Panc1 (cell line): ENCODE data around the gene SLIT3. TPM values are rescaled to one million over a fixed set of nuclear protein-coding genes. Genes with fewer than 3 reads are reported as not detected.

Experiments used
- ATAC-seq: fragments of 200-7000 bp; cut with Tn5 transposase; 2 replicates; pipeline ENCODE4 v1.9.1; 2020; ENCODE audit warnings: mild to moderate bottlenecking, moderate library complexity
- BruUV-seq: library from RNA; stranded (reverse); fragments of 400-500 nt; replicated peaks from 2 replicates; lab custom pipeline; 2021; lab: Mats Ljungman, UMichigan
- CTCF ChIA-PET: fragments of 300-600 bp; sonication (Branson Sonifier 250); formaldehyde crosslinking; loops from one replicate; lab custom pipeline; 2022; ENCODE audit warnings: antibody characterized with exemption; lab: Charles Lee
- POLR2A ChIA-PET: fragments of 300-600 bp; sonication (Branson Sonifier 250); formaldehyde crosslinking; loops from one replicate; lab custom pipeline; 2022; ENCODE audit warnings: antibody characterized with exemption; lab: Charles Lee
- DNase-seq: peaks from one replicate; pipeline ENCODE4 v3.0.0-alpha.2; 2010; ENCODE audit warnings: low read depth, low spot score
- H3K27ac ChIP-seq: 2 replicates; pipeline ENCODE4 v1.5.1; 2011; ENCODE audit warnings: mild to moderate bottlenecking, low read length, inconsistent platforms
- H3K27me3 ChIP-seq: fragments of 200-500 bp; sonication (Bioruptor generic); 2 replicates; pipeline ENCODE4 v1.6.0; 2014; ENCODE audit warnings: low read length, inconsistent platforms; ENCODE audit not compliant: control insufficient read depth, insufficient read depth
- H3K36me3 ChIP-seq: fragments of 200-500 bp; sonication (Bioruptor generic); 2 replicates; pipeline ENCODE4 v1.5.1; 2014; ENCODE audit warnings: inconsistent platforms, mild to moderate bottlenecking, low read length, moderate library complexity; ENCODE audit not compliant: control insufficient read depth, insufficient read depth
- H3K4me1 ChIP-seq: 2 replicates; pipeline ENCODE4 v1.5.1; 2011; ENCODE audit warnings: inconsistent platforms, mild to moderate bottlenecking, low read length, moderate library complexity; ENCODE audit not compliant: control insufficient read depth, insufficient read depth
- H3K4me3 ChIP-seq, 2 experiments: 2 replicates each; pipeline ENCODE4 v1.5.1; 2011 to 2012; ENCODE audit warnings: low read depth in 2 of 2, low read length in 2 of 2, mild to moderate bottlenecking in 2 of 2, inconsistent platforms in 1 of 2, moderate library complexity in 1 of 2
- H3K9me3 ChIP-seq: fragments of 200-500 bp; sonication (Bioruptor generic); 2 replicates; pipeline ENCODE4 v1.5.1; 2014; ENCODE audit warnings: low read depth, mild to moderate bottlenecking, inconsistent platforms, low read length, moderate library complexity; ENCODE audit not compliant: control insufficient read depth, insufficient read depth
- POLR2AphosphoS5 ChIP-seq: IDR thresholded peaks from 2 replicates; pipeline ENCODE4 v1.6.1; 2012; ENCODE audit warnings: mild to moderate bottlenecking, low read depth, low read length, moderate library complexity
- SIN3A ChIP-seq: IDR thresholded peaks from 2 replicates; pipeline ENCODE4 v1.6.1; 2012; ENCODE audit warnings: low read depth, mild to moderate bottlenecking, low read length, moderate library complexity, borderline replicate concordance; ENCODE audit not compliant: insufficient read depth
- TCF7L2 ChIP-seq: IDR thresholded peaks from 2 replicates; pipeline ENCODE4 v1.6.1; 2011; ENCODE audit warnings: mild to moderate bottlenecking, low read depth, low read length, inconsistent platforms
- in situ Hi-C: cut with HindIII; loops from 2 replicates; pipeline ENCODE4 v1.10.0; 2016; ENCODE audit warnings: low sequenced_read_pairs, low pct_unique_long_range_greater_than_20kb
- intact Hi-C: fragments of 100-400 bp; cut with micrococcal nuclease; formaldehyde crosslinking; loops from one replicate; pipeline ENCODE4 v1.10.0; 2022; ENCODE audit not compliant: unreplicated experiment
- total RNA-seq: library from RNA; stranded (reverse); gene quantifications from one replicate; pipeline ENCODE4 v1.2.1, GENCODE V29; 2021; ENCODE audit not compliant: unreplicated experiment
- TF ChIP-seq, protein P1 (sequence below), 2 experiments: IDR thresholded peaks; 2 replicates each; pipeline ENCODE4 v1.6.1; 2011 to 2012; ENCODE audit warnings: low read depth in 2 of 2, control low read depth in 1 of 2, low read length in 1 of 2, mild to moderate bottlenecking in 1 of 2, moderate library complexity in 1 of 2; ENCODE audit not compliant: insufficient read depth in 1 of 2
- TF ChIP-seq, protein P2 (sequence below): fragments of 450-650 bp; IDR thresholded peaks from 2 replicates; pipeline ENCODE4 v1.5.1; 2017; ENCODE audit warnings: mild to moderate bottlenecking

The SLIT3 gene
- total RNA-seq, 1 experiment from 2014 or later = 26.4 TPM

DNA sequence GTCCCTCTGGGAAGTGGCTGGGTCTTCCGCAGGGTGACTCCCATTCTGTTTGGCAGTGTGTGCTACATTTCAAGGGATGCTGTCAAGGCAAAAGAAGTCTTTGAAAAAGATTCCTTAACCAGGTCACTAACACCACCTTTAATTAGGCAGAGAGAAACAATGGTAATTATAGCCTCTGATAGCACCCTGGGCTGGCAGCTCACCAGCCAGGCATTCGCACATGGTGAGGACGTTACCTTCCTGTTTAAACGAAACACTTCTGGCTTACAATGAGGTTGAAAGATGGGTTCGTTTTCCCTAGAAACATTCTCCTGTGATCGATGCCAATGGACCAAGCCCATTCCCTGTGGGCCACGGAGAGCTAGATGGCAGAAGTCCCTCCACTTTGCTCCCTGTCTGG, 491.7 kb downstream of the SLIT3 start:
- H3K9me3 ChIP-seq = no peaks in the 10 kb centered on the region
- DNase-seq (no peak), ATAC-seq (no peak)
- in situ Hi-C loops = no loop called here
- no TSS peak for BruUV-seq
- H3K36me3 ChIP-seq = no peaks in the 10 kb centered on the region
- intact Hi-C loops = no loop called here
- no peak for TF ChIP-seq TCF7L2
- TF ChIP-seq POLR2AphosphoS5 = no peak
- TF ChIP-seq, protein P1, sequence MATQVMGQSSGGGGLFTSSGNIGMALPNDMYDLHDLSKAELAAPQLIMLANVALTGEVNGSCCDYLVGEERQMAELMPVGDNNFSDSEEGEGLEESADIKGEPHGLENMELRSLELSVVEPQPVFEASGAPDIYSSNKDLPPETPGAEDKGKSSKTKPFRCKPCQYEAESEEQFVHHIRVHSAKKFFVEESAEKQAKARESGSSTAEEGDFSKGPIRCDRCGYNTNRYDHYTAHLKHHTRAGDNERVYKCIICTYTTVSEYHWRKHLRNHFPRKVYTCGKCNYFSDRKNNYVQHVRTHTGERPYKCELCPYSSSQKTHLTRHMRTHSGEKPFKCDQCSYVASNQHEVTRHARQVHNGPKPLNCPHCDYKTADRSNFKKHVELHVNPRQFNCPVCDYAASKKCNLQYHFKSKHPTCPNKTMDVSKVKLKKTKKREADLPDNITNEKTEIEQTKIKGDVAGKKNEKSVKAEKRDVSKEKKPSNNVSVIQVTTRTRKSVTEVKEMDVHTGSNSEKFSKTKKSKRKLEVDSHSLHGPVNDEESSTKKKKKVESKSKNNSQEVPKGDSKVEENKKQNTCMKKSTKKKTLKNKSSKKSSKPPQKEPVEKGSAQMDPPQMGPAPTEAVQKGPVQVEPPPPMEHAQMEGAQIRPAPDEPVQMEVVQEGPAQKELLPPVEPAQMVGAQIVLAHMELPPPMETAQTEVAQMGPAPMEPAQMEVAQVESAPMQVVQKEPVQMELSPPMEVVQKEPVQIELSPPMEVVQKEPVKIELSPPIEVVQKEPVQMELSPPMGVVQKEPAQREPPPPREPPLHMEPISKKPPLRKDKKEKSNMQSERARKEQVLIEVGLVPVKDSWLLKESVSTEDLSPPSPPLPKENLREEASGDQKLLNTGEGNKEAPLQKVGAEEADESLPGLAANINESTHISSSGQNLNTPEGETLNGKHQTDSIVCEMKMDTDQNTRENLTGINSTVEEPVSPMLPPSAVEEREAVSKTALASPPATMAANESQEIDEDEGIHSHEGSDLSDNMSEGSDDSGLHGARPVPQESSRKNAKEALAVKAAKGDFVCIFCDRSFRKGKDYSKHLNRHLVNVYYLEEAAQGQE (IDR thresholded peaks at IDR 0.05; ENCODE audit: insufficient read depth in 1 of 2, low read depth in 2 of 2, low read length in 1 of 2) = no peak
- TF ChIP-seq SIN3A = no peak
- TF ChIP-seq, protein P2, sequence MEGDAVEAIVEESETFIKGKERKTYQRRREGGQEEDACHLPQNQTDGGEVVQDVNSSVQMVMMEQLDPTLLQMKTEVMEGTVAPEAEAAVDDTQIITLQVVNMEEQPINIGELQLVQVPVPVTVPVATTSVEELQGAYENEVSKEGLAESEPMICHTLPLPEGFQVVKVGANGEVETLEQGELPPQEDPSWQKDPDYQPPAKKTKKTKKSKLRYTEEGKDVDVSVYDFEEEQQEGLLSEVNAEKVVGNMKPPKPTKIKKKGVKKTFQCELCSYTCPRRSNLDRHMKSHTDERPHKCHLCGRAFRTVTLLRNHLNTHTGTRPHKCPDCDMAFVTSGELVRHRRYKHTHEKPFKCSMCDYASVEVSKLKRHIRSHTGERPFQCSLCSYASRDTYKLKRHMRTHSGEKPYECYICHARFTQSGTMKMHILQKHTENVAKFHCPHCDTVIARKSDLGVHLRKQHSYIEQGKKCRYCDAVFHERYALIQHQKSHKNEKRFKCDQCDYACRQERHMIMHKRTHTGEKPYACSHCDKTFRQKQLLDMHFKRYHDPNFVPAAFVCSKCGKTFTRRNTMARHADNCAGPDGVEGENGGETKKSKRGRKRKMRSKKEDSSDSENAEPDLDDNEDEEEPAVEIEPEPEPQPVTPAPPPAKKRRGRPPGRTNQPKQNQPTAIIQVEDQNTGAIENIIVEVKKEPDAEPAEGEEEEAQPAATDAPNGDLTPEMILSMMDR = no peak
- ChIA-PET CTCF (no interaction called here), POLR2A (no interaction called here)
- no peak overlapping the region for H3K27ac ChIP-seq
- no peaks in the 10 kb centered on the region for H3K4me1 ChIP-seq
- H3K4me3 ChIP-seq = no peak overlapping the region
- H3K27me3 ChIP-seq = no peaks in the 10 kb centered on the region

DNA sequence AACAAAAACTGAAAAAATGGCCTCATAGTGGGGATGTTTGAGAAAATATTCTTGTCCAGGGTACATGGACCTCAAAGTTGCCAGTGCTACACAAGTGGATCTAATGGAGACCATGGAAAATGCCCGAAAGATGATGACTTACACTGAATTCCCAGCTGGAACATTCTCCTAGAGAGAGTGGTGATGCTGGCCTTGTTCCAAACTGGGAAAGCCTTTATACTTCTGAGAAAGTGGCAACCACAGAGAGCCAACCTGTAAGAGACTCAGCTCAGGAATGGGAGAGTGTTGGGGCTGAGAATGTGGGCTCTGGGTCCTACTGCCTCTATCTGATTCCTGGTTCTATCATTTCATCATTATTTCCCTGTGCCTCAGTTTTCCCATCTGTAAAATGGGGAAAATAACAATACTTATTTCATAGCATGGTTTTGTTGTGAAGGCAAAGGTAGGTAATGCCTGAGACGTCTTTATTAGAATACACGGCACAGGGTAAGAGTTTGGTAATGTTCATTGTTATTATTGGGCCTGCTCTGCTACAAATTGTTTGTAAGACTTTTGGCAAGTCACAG, 492.8 kb downstream of the SLIT3 start:
- intact Hi-C loops (no loop called here), in situ Hi-C loops (no loop called here)
- no peaks in the 10 kb centered on the region for H3K4me1 ChIP-seq
- ATAC-seq (no peak), DNase-seq (no peak)
- no peak overlapping the region for H3K27ac ChIP-seq
- H3K9me3 ChIP-seq = no peaks in the 10 kb centered on the region
- no peaks in the 10 kb centered on the region for H3K27me3 ChIP-seq
- no TSS peak for BruUV-seq
- no peaks in the 10 kb centered on the region for H3K36me3 ChIP-seq
- CTCF ChIA-PET = no interaction called here
- POLR2A ChIA-PET = no interaction called here
- H3K4me3 ChIP-seq = no peak overlapping the region
- TF ChIP-seq POLR2AphosphoS5 (no peak), SIN3A (no peak), TCF7L2 (no peak)
- TF ChIP-seq, protein P1 (IDR thresholded peaks at IDR 0.05; ENCODE audit: insufficient read depth in 1 of 2, low read depth in 2 of 2, low read length in 1 of 2) = no peak
- TF ChIP-seq, protein P2 = no peak
